HEK293 (cell line): ENCODE data around the gene CASP2.
A peak's percentile ranks its signal among the peaks of the same experiment; 100 is the strongest.

ENCODE experiments used
- CTCF ChIA-PET: fragments of 350-600 bp; formaldehyde crosslinking; extraction: SDS; loops from one replicate; lab custom pipeline; 2021; ENCODE audit warnings: antibody characterized with exemption; lab: Yijun Ruan, JAX
- POLR2A ChIA-PET: fragments of 300-600 bp; formaldehyde crosslinking; extraction: SDS; loops from one replicate; lab custom pipeline; 2020; ENCODE audit warnings: antibody characterized with exemption, inconsistent platforms; lab: Yijun Ruan, JAX
- H3K27ac ChIP-seq: fragments of 200-500 bp; sonication (Bioruptor generic); 2 replicates; pipeline ENCODE4 v1.5.1; 2014; ENCODE audit warnings: low read depth, low read length, control low read depth, inconsistent platforms; ENCODE audit errors: extremely low read depth
- H3K36me3 ChIP-seq, 2 experiments: fragments of 200-500 bp in 1 of 2; sonication (Bioruptor generic) in 1 of 2; 1 replicate in 1 of 2; 2 replicates in 1 of 2; pipeline ENCODE4 v1.5.1; 2014 to 2017; ENCODE audit warnings: inconsistent platforms in 2 of 2, low read length in 2 of 2; ENCODE audit not compliant: control insufficient read depth in 2 of 2, insufficient read depth in 1 of 2
- H3K4me1 ChIP-seq: fragments of 200-500 bp; sonication (Bioruptor generic); 2 replicates; pipeline ENCODE4 v1.5.1; 2014; ENCODE audit warnings: mild to moderate bottlenecking, low read length, inconsistent platforms; ENCODE audit not compliant: control insufficient read depth, insufficient read depth
- H3K4me3 ChIP-seq: 2 replicates; pipeline ENCODE4 v1.5.1; 2011; ENCODE audit warnings: low read depth, mild to moderate bottlenecking, control low read depth, low read length, moderate library complexity
- H3K9me3 ChIP-seq: fragments of 200-500 bp; sonication (Bioruptor generic); 2 replicates; pipeline ENCODE4 v1.5.1; 2014; ENCODE audit warnings: low read depth, low read length, inconsistent platforms; ENCODE audit not compliant: control insufficient read depth, insufficient read depth
- EGR2 ChIP-seq: fragments of 450-650 bp; formaldehyde crosslinking; IDR thresholded peaks from 2 replicates; pipeline ENCODE4 v1.5.1; 2016; ENCODE audit warnings: low read depth, missing biosample characterization, missing genetic modification characterization
- GLI2 ChIP-seq: fragments of 450-650 bp; formaldehyde crosslinking; IDR thresholded peaks from 2 replicates; pipeline ENCODE4; 2017; ENCODE audit warnings: missing biosample characterization, missing genetic modification characterization, low read depth, borderline replicate concordance
- GLI4 ChIP-seq: fragments of 450-650 bp; formaldehyde crosslinking; IDR thresholded peaks from 2 replicates; pipeline ENCODE4 v1.5.1; 2016; ENCODE audit warnings: missing biosample characterization, missing genetic modification characterization
- KLF1 ChIP-seq: fragments of 450-650 bp; formaldehyde crosslinking; IDR thresholded peaks from 2 replicates; pipeline ENCODE4 v1.5.1; 2016; ENCODE audit warnings: missing biosample characterization, missing genetic modification characterization
- KLF16 ChIP-seq: fragments of 450-650 bp; formaldehyde crosslinking; IDR thresholded peaks from 2 replicates; pipeline ENCODE4 v1.5.1; 2017; ENCODE audit warnings: missing biosample characterization, missing genetic modification characterization
- KLF17 ChIP-seq: fragments of 450-650 bp; formaldehyde crosslinking; IDR thresholded peaks from 2 replicates; pipeline ENCODE4 v1.5.1; 2016; ENCODE audit warnings: missing biosample characterization, missing genetic modification characterization
- KLF7 ChIP-seq: fragments of 450-650 bp; formaldehyde crosslinking; IDR thresholded peaks from 2 replicates; pipeline ENCODE4 v1.5.1; 2016; ENCODE audit warnings: missing biosample characterization, missing genetic modification characterization, borderline replicate concordance
- KLF8 ChIP-seq: fragments of 450-650 bp; formaldehyde crosslinking; IDR thresholded peaks from 2 replicates; pipeline ENCODE4 v1.5.1; 2016; ENCODE audit warnings: missing biosample characterization, missing genetic modification characterization
- MYNN ChIP-seq: fragments of 450-650 bp; formaldehyde crosslinking; IDR thresholded peaks from 2 replicates; pipeline ENCODE4 v1.5.1; 2016; ENCODE audit warnings: missing biosample characterization, missing genetic modification characterization, borderline replicate concordance
- SP3 ChIP-seq: fragments of 450-650 bp; formaldehyde crosslinking; IDR thresholded peaks from 2 replicates; pipeline ENCODE4 v1.5.1; 2016; ENCODE audit warnings: missing biosample characterization, missing genetic modification characterization
- SP7 ChIP-seq: fragments of 450-650 bp; formaldehyde crosslinking; IDR thresholded peaks from 2 replicates; pipeline ENCODE4 v1.5.1; 2016; ENCODE audit warnings: missing biosample characterization, missing genetic modification characterization
- WT1 ChIP-seq: fragments of 450-650 bp; formaldehyde crosslinking; IDR thresholded peaks from 2 replicates; pipeline ENCODE4 v1.5.1; 2016; ENCODE audit warnings: missing biosample characterization, missing genetic modification characterization
- YY2 ChIP-seq: fragments of 450-650 bp; formaldehyde crosslinking; IDR thresholded peaks from 2 replicates; pipeline ENCODE4 v1.5.1; 2016; ENCODE audit warnings: missing biosample characterization, missing genetic modification characterization
- ZBTB48 ChIP-seq: fragments of 450-650 bp; formaldehyde crosslinking; IDR thresholded peaks from 2 replicates; pipeline ENCODE4 v1.5.1; 2016; ENCODE audit warnings: missing biosample characterization, missing genetic modification characterization
- ZBTB8A ChIP-seq: fragments of 450-650 bp; formaldehyde crosslinking; IDR thresholded peaks from 2 replicates; pipeline ENCODE4 v1.5.1; 2016; ENCODE audit warnings: missing biosample characterization, missing genetic modification characterization
- ZFP37 ChIP-seq: fragments of 450-650 bp; formaldehyde crosslinking; IDR thresholded peaks from 2 replicates; pipeline ENCODE4 v1.5.1; 2016; ENCODE audit warnings: missing biosample characterization, missing genetic modification characterization
- ZFP69B ChIP-seq: fragments of 450-650 bp; formaldehyde crosslinking; IDR thresholded peaks from 2 replicates; pipeline ENCODE4 v1.5.1; 2016; ENCODE audit warnings: missing biosample characterization, missing genetic modification characterization
- ZNF184 ChIP-seq: fragments of 450-650 bp; IDR thresholded peaks from 2 replicates; pipeline ENCODE4 v1.5.1; 2018; ENCODE audit warnings: missing biosample characterization, mild to moderate bottlenecking, missing genetic modification characterization
- ZNF202 ChIP-seq: fragments of 450-650 bp; formaldehyde crosslinking; IDR thresholded peaks from 2 replicates; pipeline ENCODE4 v1.5.1; 2016; ENCODE audit warnings: missing biosample characterization, missing genetic modification characterization, borderline replicate concordance
- ZNF24 ChIP-seq: fragments of 450-650 bp; formaldehyde crosslinking; IDR thresholded peaks from 2 replicates; pipeline ENCODE4 v1.5.1; 2016; ENCODE audit warnings: missing biosample characterization, missing genetic modification characterization
- ZNF324 ChIP-seq: fragments of 450-650 bp; formaldehyde crosslinking; IDR thresholded peaks from 2 replicates; pipeline ENCODE4 v1.5.1; 2016; ENCODE audit warnings: missing biosample characterization, missing genetic modification characterization
- ZNF335 ChIP-seq: fragments of 450-650 bp; formaldehyde crosslinking; conservative IDR thresholded peaks from 2 replicates; pipeline ENCODE4 v1.5.1; 2016; ENCODE audit warnings: missing biosample characterization, missing genetic modification characterization
- ZNF341 ChIP-seq: fragments of 450-650 bp; formaldehyde crosslinking; IDR thresholded peaks from 2 replicates; pipeline ENCODE4; 2016; ENCODE audit warnings: low read depth, missing biosample characterization, missing genetic modification characterization
- ZNF394 ChIP-seq: fragments of 450-650 bp; formaldehyde crosslinking; IDR thresholded peaks from 2 replicates; pipeline ENCODE4 v1.5.1; 2016; ENCODE audit warnings: missing biosample characterization, missing genetic modification characterization, mild to moderate bottlenecking, moderate library complexity, borderline replicate concordance
- ZNF560 ChIP-seq: fragments of 450-650 bp; formaldehyde crosslinking; IDR thresholded peaks from 2 replicates; pipeline ENCODE4 v1.5.1; 2017; ENCODE audit warnings: missing biosample characterization, missing genetic modification characterization, borderline replicate concordance
- ZNF692 ChIP-seq: fragments of 450-650 bp; formaldehyde crosslinking; IDR thresholded peaks from 2 replicates; pipeline ENCODE4 v1.5.1; 2016; ENCODE audit warnings: missing biosample characterization, missing genetic modification characterization
- ZNF701 ChIP-seq: fragments of 450-650 bp; formaldehyde crosslinking; IDR thresholded peaks from 2 replicates; pipeline ENCODE4 v1.5.1; 2016; ENCODE audit warnings: missing biosample characterization, missing genetic modification characterization
- ZNF777 ChIP-seq: fragments of 450-650 bp; formaldehyde crosslinking; IDR thresholded peaks from 2 replicates; pipeline ENCODE4 v1.5.1; 2017; ENCODE audit warnings: missing biosample characterization, missing genetic modification characterization, borderline replicate concordance
- ZNF792 ChIP-seq: fragments of 450-650 bp; formaldehyde crosslinking; IDR thresholded peaks from 2 replicates; pipeline ENCODE4 v1.5.1; 2016; ENCODE audit warnings: missing biosample characterization, missing genetic modification characterization
- TF ChIP-seq, protein P1 (sequence below): fragments of 450-650 bp; formaldehyde crosslinking; optimal IDR thresholded peaks from 2 replicates; pipeline ENCODE3; 2016; ENCODE audit warnings: missing biosample characterization, mild to moderate bottlenecking, missing genetic modification characterization
- TF ChIP-seq, protein P2 (sequence below): fragments of 450-650 bp; formaldehyde crosslinking; IDR thresholded peaks from 2 replicates; pipeline ENCODE4 v1.5.1; 2016; ENCODE audit warnings: missing biosample characterization, missing genetic modification characterization

Gene CASP2

DNA sequence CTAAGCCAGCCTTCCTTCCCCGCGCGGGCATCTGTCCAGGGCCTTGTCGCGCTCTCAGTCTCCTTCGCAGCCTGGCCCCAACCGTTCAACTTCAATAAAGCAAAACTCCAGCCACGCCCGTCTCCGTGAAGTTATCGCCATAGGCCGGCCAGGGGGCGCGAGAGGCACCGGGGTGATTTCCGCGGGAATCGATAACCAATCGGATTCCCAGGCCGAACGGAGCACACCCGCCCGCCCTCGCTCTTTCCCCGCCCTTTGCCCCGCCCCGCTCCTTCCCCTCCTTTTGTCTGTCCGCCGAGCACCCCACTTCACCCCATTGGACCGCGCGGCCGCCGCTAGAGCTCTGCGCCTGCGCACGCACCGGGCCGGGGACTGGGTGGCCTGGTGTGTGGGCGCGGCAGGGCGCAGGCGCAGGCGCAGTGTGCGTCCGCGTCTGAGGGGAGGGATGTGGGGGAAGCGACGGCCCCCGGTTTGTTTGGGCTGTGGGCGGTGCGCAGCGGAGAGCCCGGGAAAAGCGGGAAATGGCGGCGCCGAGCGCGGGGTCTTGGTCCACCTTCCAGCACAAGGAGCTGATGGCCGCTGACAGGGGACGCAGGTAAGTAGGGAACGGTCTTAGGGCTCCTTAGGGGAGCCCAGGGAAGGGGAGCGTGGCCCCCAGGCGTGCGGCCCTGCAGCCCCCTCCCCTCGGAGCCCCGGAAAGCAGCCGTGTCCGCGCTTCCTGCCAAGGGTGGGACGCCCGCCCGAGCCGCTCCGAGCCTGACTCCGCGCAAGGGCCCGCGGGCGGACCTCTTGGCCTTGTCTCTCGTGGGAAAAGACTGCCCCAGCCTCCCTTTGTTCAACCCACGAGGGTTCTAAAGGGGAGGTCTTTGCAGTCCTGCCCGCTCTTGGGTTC, at the start of gene CASP2:
CASP2 (plus strand) TSS at position 417 of the 892 bp plus-strand sequence; CDS start at position 522, 105 bp downstream.
- Histone ChIP-seq H3K4me1 (no peaks in the 10 kb centered on the region), H3K27ac (peak within 1 kb of the TSS; percentile 72), H3K9me3 (no peaks in the 10 kb centered on the region), H3K4me3 (peak within 1 kb of the TSS; percentile 92), H3K36me3 (peaks cover 3 to 31% of the 10 kb centered on the region in 2 experiments; a peak in 2 of 3 replicates)
- CTCF ChIA-PET, result interaction anchor here (0.6 to 1.7 kb wide), 7 partner anchors 11 to 809 kb away, joined by 3 to 5 read pairs (median 3); no protein-coding TSS in a partner anchor
- POLR2A ChIA-PET, result interaction anchor here (0.5 to 1.3 kb wide), 15 partner anchors 8 to 742 kb away, joined by 3 to 17 read pairs (median 5); partner anchors contain the start of genes GSTK1 and ZYX
- TF ChIP-seq ZFP69B, result peak; percentile 58
- TF ChIP-seq ZNF394 (tag by site-specific recombination), result peak; percentile 33; the same call in 1 of the 2 replicates
- TF ChIP-seq, protein P1, sequence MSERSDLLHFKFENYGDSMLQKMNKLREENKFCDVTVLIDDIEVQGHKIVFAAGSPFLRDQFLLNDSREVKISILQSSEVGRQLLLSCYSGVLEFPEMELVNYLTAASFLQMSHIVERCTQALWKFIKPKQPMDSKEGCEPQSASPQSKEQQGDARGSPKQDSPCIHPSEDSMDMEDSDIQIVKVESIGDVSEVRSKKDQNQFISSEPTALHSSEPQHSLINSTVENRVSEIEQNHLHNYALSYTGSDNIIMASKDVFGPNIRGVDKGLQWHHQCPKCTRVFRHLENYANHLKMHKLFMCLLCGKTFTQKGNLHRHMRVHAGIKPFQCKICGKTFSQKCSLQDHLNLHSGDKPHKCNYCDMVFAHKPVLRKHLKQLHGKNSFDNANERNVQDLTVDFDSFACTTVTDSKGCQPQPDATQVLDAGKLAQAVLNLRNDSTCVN (tag by site-specific recombination), result peak; percentile 89
- no peak for TF ChIP-seq ZNF202
- 0 out of 2 replicates have a peak, but pooled peaks have one; percentile 54 for TF ChIP-seq ZNF324 (tag by site-specific recombination)
- peak; percentile 87 for TF ChIP-seq KLF16 (tag by site-specific recombination)
- TF ChIP-seq ZNF184 (tag by site-specific recombination), result no peak
- TF ChIP-seq ZFP37, result peak; percentile 82
- TF ChIP-seq ZBTB48 (tag by site-specific recombination), result peak; percentile 75; the same call in 1 of the 2 replicates
- peak; percentile 59; the same call in 1 of the 2 replicates for TF ChIP-seq KLF17
- peak; percentile 33; the same call in 1 of the 2 replicates for TF ChIP-seq ZNF24 (tag by site-specific recombination)
- peak; percentile 70 for TF ChIP-seq KLF8 (tag by site-specific recombination)
- no peak for TF ChIP-seq GLI2
- 0 out of 2 replicates have a peak, but pooled peaks have one; percentile 51 for TF ChIP-seq KLF1 (tag by site-specific recombination)
- TF ChIP-seq ZNF560 (tag by site-specific recombination), result no peak
- peak; percentile 45; the same call in 1 of the 2 replicates for TF ChIP-seq ZNF341 (tag by site-specific recombination)
- peak; percentile 42; the same call in 1 of the 2 replicates for TF ChIP-seq SP7 (tag by site-specific recombination)
- peak; percentile 40; the same call in 1 of the 2 replicates for TF ChIP-seq ZNF777 (tag by site-specific recombination)
- peak; percentile 55 for TF ChIP-seq ZNF335 (tag by site-specific recombination)
- TF ChIP-seq WT1 (tag by site-specific recombination), result peak; percentile 40; the same call in 1 of the 2 replicates
- TF ChIP-seq ZNF701 (tag by site-specific recombination), result no peak
- TF ChIP-seq ZBTB8A (tag by site-specific recombination), result peak; percentile 65
- TF ChIP-seq SP3 (tag by site-specific recombination), result peak; percentile 94
- TF ChIP-seq GLI4 (tag by site-specific recombination), result 0 out of 2 replicates have a peak, but pooled peaks have one; percentile 51
- peak; percentile 96 for TF ChIP-seq EGR2 (tag by site-specific recombination)
- TF ChIP-seq YY2 (tag by site-specific recombination), result peak; percentile 85
- TF ChIP-seq, protein P2, sequence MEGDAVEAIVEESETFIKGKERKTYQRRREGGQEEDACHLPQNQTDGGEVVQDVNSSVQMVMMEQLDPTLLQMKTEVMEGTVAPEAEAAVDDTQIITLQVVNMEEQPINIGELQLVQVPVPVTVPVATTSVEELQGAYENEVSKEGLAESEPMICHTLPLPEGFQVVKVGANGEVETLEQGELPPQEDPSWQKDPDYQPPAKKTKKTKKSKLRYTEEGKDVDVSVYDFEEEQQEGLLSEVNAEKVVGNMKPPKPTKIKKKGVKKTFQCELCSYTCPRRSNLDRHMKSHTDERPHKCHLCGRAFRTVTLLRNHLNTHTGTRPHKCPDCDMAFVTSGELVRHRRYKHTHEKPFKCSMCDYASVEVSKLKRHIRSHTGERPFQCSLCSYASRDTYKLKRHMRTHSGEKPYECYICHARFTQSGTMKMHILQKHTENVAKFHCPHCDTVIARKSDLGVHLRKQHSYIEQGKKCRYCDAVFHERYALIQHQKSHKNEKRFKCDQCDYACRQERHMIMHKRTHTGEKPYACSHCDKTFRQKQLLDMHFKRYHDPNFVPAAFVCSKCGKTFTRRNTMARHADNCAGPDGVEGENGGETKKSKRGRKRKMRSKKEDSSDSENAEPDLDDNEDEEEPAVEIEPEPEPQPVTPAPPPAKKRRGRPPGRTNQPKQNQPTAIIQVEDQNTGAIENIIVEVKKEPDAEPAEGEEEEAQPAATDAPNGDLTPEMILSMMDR (tag by site-specific recombination), result peak; percentile 78; the same call in 1 of the 2 replicates
- TF ChIP-seq KLF7 (tag by site-specific recombination), result peak; percentile 86
- TF ChIP-seq ZNF792 (tag by site-specific recombination), result no peak
- TF ChIP-seq MYNN (tag by site-specific recombination), result no peak
- TF ChIP-seq ZNF692 (tag by site-specific recombination), result peak; percentile 49
